Activated CD8-positive, alpha-beta memory T cell treated with anti-CD3 and anti-CD28 coated beads, Interleukin-2, amount 50 U/mL, for 24 hours (primary cell): ENCODE measurements around the gene PIK3C3.
"Not testable (repeated sequence)": the region's sequence is repeated elsewhere in the genome, so short reads cannot be mapped to it uniquely, and the experiment has no call there.

ENCODE experiments used
- DNase-seq: peaks from one replicate; pipeline ENCODE4 v3.0.0-alpha.2; 2020; ENCODE audit errors: extremely low read depth

Gene PIK3C3

DNA sequence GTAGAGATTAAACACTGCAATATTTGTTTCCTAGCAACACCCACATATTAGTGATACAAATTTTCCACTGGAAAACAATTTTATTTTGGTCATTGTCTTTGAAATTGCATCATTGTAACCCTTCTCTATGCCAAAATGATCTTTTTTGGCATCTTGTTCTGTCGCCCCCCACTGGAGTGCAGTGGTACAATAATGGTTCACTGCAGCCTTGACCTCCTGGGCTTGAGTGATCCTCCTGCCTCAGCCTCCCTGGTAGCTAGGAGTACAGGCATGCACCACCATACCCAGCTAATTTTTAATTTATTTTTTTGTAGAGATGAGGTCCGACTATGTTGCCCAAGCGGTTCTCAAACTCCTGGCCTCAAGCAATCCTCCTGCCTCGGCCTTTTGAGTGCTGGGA is 117.4 kb downstream of the PIK3C3 start:
- DNase-seq: no peak

DNA sequence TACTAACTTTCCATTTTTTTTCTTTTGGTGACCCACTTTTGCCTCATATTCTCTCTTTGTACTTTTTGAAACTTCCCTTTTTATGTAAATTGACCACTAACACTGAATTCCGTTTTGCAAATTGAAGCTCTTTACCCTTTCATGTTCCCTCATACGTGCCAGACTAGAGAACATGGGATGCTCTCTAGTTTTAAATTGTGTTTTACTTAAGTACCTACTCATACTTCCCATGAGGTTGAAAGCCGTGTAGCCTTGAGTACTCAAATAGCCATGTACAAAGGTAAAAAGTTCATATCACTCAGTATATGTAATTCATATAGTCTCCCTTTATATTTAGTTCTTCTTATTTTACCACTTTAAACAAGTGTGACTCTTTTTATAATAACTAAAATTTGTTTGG is 119.7 kb downstream of the PIK3C3 start:
- DNase-seq: no peak

DNA sequence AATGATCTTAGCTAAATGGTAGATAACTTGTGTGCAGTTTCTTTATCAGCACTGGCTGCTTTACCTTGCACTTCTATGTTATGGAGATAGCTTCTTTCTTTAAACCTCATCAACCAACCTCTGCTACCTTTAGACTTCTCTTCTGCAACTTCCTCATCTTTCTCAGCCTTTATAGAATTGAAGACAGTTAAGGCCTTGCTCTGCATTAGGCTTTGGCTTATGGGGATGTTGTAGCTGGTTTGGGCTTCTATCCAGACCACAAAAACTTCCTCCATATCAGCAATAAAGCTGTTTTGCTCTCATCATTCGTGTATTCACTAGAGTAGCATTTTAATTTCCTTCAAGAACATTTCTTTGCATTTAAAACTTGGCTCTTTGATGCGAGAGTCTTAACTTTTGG is 123.7 kb downstream of the PIK3C3 start:
- no peak for DNase-seq

DNA sequence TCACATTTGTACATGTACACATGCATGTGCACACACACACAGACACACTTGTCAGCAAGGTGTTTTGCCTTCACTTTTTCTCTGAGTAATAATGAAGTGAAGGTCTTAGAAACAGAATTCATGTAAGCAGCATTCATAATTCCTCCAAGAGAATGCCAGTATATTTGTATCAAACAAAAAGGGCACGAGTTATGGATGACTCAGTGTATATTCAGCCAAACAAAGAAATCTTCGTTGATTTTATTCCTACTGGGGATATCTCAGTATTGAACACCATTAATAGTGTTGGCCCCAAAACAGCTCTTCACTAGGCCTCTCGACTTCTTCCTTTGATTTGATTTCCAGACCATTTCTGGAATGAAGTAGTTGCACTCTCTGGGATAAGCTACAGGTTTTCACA is 125.3 kb downstream of the PIK3C3 start:
- no peak for DNase-seq

DNA sequence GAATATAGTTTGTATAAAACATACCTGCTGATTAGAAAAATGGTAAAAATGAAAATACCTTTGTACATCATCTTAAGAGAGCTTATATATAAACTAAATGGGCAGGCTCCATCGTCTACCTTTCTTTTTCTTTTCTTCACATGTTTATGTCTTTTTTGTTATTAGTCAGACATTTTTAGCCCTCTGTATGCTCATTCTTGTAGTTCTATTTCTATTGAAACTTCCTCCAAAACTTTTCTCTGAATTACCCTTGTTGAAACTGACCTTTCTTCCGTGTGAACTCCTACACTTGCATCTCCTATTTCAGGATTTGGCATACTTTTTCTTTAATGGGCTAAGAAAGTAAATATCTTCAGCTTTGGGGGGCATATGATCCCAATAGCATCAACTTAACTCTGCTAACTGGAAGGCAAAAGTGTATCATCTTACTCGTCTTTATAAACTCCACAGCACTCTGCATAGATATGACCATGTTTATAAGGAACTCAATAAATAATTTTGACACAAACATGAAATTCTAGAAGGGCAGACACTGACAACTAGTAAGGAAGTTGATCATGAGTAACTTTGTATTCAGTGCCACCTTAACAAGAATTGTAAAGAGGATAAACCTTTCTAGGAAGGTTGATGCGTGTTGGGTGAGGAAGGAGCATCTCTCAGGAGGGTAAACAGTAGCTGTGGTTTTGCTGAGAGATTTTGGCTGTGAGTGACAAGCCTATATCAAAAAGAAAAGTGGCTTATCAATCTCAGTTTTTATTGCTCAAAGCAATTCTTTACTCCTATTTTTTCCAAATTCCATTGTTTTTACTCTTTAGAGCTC is 127.6 kb downstream of the PIK3C3 start:
- DNase-seq: no peak

GRCh38 chr18:42086288-42086687 is 131.3 kb downstream of the PIK3C3 start:
- no peak for DNase-seq

GRCh38 chr18:42087235-42087634 is 132.2 kb downstream of the PIK3C3 start:
- DNase-seq: no peak

DNA sequence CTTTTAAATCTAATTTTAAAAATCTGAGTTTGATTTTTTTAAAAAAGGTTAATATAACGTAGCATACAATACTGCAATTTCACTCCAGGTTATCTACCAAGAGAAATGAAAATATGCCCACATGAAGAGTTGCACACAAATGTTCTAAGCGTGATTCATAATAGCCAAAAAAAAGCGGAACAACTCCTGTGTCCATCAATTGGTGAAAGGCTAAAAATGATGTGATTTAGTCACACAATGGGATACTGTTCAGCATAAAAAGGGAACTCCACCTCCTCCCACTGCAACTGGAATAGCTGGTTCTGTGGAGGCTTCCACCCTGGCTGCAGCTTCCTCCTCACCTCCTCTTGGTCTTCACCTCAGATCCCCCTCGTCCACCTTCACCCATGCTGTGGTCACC is 132.8 kb downstream of the PIK3C3 start:
- no peak for DNase-seq

- DNase-seq: no peak
These were observed 137.8 kb downstream of the PIK3C3 start for GRCh38 chr18:42092848-42093247.

DNA sequence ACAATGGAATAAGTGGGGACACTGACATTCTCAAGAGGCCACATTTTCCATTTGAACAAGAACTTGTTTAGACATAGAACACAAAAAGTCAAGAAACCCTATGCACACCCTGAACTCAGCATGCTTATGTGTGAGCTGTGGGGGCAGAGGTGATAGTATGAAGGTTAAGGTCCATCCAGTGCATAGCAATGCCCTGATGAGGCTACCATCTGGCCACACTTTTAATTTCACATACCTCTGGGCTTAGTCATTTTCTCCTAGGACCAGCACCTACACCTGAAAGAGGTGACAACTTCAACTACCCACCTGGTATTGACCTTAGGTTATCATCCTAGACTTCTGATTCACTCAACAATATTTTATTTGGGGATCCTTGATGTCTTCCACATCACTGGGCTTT is 139.8 kb downstream of the PIK3C3 start:
- DNase-seq: no peak

DNA sequence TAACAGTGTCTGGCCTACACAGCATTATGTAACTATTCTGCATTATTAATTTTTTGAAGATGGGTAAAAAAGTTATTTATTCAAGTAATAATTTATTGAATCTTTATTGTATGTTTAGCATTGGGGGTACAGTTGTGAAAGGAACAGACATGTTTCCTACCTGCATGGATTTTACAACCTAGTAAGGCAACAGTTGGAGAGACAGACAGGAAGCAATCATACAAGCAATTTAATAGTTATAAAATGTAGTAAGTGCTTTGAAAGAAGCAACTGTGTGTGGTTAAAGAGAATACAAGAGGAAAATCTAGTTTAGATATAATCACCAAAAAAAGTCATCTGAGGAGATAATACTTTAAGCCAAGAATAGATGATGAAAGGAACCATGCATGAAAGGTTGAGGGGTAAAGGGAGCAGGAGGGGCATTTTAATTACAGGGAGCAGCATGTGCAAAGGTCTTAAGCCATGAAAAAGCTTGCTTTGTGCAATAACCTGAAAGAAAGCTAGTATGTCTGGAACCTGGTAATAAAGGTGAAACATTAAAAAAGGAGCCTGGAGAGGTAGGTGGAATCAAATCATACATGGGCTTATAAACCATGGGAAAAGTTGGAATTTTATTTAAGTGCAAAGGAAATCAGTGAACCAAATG is 140.8 kb downstream of the PIK3C3 start:
- DNase-seq: no peak

DNA sequence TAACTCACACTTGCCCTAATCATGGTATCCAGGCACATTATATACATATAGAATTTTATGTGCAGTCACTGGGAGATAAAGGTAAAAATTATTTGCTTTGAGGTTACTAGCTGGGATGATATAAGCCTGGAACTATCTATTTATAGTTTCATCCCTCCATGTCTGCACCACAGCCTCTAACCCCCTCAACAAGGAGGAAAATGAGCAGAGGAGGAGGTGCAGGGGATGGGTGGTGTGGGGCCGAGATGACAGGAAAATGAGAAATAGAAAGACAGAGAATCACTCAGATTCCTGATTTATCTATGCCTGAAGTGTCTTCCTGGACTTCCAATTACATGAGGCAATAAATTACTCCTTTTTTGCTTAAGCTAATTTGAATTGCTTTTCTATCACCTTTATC is 145.2 kb downstream of the PIK3C3 start:
- no peak for DNase-seq

DNA sequence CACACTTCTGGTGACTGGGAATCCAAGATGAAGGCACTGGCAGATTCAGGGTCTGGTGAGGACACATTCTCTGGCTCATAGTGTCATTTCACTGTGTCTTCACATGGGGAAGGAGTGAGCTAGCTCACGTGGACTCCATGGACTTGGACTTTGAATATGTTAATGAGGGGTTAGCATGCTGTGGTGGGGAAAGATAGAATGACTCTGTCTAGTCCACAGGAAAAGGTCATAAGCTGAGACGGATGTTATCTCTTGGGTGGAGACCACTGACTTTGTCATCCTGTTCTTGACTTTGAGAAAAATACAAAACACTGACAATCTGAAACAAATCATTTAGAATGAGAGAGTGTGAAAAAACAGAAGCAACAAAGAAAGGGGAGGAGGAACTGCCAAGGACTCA is 145.9 kb downstream of the PIK3C3 start:
- no peak for DNase-seq

- DNase-seq: no peak
These were observed 150.4 kb downstream of the PIK3C3 start for GRCh38 chr18:42105394-42105793.

DNA sequence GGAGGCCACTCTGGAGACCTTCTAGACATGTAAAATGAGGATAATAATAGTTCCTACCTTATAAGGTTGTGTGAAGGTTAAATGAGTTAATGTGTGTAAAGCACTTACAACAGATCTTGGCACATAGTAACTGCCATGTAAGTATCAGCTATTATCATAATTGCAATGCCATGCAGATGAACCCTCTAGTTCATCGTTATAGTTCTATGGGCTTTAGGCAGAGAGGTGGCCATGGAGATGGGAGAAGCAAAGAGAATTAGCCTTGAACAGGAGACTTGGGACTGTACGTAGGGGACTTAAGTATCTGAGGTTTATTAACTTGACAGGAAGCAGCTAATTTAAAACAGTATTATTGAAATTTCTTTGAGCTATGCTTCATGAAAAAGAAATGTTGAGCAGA is 151.8 kb downstream of the PIK3C3 start:
- DNase-seq: no peak

GRCh38 chr18:42107287-42107686 is 152.3 kb downstream of the PIK3C3 start:
- no peak for DNase-seq

DNA sequence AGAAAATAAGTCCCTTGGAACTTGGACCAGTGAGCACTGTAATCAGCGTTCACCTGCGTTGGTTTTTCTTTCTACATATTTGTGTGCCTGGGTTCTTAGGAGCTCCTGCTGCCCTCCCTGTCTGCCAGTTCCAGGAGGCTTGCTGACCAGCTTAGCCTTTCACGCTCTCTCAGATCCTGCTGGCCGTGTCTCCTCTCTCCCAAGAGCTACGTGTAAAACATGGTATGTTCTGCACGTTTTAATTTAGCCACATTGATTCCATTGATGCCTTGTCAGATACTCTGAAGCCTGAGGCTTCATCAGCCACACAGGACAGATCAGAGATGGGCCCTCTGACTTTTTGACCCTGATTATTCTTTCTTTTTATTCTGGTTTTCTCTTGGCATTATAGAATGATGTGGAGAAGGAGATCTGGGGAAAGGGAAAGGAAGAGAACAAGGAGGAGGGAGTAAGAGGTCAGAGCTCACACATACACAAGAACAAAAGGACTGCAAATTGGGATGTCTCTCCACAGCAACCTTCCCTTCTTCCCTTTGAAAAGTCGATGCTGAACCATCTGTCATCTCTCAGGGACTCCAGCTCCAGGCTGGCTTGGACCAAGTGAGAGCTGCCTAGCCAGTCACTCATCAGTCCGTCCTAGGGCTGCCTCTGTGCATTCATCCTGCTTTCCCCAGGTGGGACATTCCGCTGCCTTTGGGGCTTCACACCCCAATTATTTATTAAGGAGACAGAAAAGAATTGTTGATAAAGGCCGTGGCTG is 152.8 kb downstream of the PIK3C3 start:
- no peak for DNase-seq

- not testable (repeated sequence) for DNase-seq
These were observed 157.1 kb downstream of the PIK3C3 start for GRCh38 chr18:42112147-42112546.

DNA sequence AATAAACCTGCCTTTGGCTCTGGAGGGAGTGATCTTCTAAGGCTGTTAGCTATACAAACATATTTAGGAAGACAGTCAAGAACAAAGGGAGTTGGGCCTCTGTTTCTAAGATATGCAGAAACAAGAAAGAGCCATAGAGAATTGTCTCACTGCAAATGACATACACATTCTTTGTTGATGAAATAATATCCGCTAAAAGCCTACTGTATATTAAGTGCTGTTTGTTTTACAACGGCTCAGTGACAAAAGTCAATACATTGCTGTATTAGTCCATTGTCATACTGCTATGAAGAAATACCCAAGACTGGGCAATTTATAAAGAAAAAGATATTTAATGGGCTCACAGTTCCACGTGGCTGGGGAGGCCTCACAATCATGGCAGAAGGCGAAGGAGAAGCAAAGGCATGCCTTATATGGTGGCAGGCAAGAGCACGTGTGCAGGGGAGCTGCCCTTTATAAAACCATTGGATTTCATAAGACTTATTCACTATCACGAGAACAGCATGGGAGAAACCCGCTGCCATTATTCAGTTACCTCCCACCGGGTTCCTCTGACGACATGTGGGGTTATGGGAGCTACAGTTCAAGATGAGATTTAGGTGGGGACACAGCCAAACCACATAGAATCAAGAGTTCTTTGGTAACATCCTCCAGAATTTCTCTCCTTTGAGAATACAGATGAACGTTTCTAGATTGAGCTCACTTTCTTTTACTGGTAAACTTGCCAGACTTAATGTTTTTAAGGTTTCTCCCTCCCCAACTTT is 157.8 kb downstream of the PIK3C3 start:
- no peak for DNase-seq

GRCh38 chr18:42113529-42114191 is 158.6 kb downstream of the PIK3C3 start:
- no peak for DNase-seq

DNA sequence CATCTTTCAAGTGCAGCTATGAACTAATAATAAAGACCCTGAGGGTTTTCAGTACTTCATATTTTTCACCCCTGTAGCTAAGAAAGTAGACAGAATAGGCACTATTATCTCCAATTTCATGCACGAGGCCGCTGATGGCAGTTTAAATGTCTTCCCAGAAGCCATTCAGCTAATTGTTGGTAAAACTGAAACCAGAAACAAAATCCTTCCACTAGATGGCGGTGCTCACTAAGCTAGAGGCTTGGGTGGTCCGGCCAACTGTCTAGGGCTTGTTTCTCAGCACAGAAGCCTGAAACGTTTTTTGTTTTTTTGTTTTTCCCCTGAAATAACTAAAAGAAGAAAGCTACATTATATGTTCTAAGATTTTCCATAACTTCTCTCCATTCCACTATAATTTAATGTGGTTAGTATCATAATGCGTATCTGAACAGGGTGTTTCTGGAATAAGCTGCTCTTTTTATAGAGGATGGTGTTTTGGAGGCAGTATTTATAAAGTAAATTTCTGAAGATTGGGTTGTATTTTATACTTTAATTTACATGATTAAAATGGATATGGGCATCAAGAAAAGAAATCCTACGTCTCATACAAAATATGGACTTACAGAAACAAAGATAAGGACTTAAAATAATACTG is 159.4 kb downstream of the PIK3C3 start:
- peak; percentile 8 for DNase-seq
